22Rv1 (cell line): Measurements from ENCODE around the gene PPRC1.

ENCODE experiments used
- H3K27ac ChIP-seq: fragments of 450-650 bp; 2 replicates; pipeline ENCODE4 v1.5.1; 2017
- CTCF ChIP-seq: fragments of 450-650 bp; IDR thresholded peaks from 2 replicates; pipeline ENCODE4 v1.5.1; 2017; ENCODE audit warnings: mild to moderate bottlenecking
- ZFX ChIP-seq: fragments of 450-650 bp; IDR thresholded peaks from 2 replicates; pipeline ENCODE4 v1.6.1; 2017; ENCODE audit warnings: antibody characterized with exemption, borderline replicate concordance

The PPRC1 gene

GRCh38 chr10:102140913-102141540 is 8.2 kb downstream of the PPRC1 start:
- TF ChIP-seq CTCF (no peak), ZFX (no peak)
- no peak overlapping the region for H3K27ac ChIP-seq

- TF ChIP-seq CTCF (no peak), ZFX (no peak)
- no peak overlapping the region for H3K27ac ChIP-seq
Observed at GRCh38 chr10:102141583-102142107, 8.8 kb downstream of the PPRC1 start.

GRCh38 chr10:102146971-102147428 is 14.2 kb downstream of the PPRC1 start:
- H3K27ac ChIP-seq: no peak overlapping the region
- no peak for TF ChIP-seq ZFX
- no peak for TF ChIP-seq CTCF

- TF ChIP-seq CTCF (no peak), ZFX (no peak)
- H3K27ac ChIP-seq: no peak overlapping the region
Observed at GRCh38 chr10:102147561-102147960, 14.7 kb downstream of the PPRC1 start.

- H3K27ac ChIP-seq: no peak overlapping the region
- no peak for TF ChIP-seq CTCF
- no peak for TF ChIP-seq ZFX
Observed at GRCh38 chr10:102148275-102148674, 15.4 kb downstream of the PPRC1 start.

GRCh38 chr10:102150970-102151773 is 18.3 kb downstream of the PPRC1 start:
- peak overlapping the region; percentile 91 for H3K27ac ChIP-seq
- TF ChIP-seq CTCF: no peak
- no peak for TF ChIP-seq ZFX
